Ovary (tissue), 9 donors: Measurements from ENCODE around the gene PDE4D. TPM values are rescaled to one million over a fixed set of nuclear protein-coding genes. Genes with fewer than 3 reads are reported as not detected.

Experiments
- DNase-seq, 5 donors: peaks; one replicate each; pipeline ENCODE4 v3.0.0-alpha.2; 2019 to 2020
- H3K27ac ChIP-seq, 2 donors: fragments of 200-600 bp; one replicate each; pipeline versions ENCODE4 v1.5.1 to v1.8.0; 2019 to 2022
- H3K27me3 ChIP-seq: fragments of 200-600 bp; one replicate; pipeline ENCODE4 v1.8.0; 2022
- H3K36me3 ChIP-seq: fragments of 200-600 bp; sonication (generic); one replicate; pipeline ENCODE4 v1.5.1; 2019
- H3K4me1 ChIP-seq: one replicate; pipeline ENCODE4 v1.8.1; 2013; ENCODE audit warnings: mild to moderate bottlenecking, moderate library complexity; ENCODE audit not compliant: insufficient read depth
- H3K4me3 ChIP-seq: fragments of 200-600 bp; sonication (generic); one replicate; pipeline ENCODE4 v1.5.1; 2017
- H3K9me3 ChIP-seq, 2 donors: fragments of 200-600 bp in 1 of 2; sonication (generic) in 1 of 2; one replicate each; pipeline versions ENCODE4 v1.5.1 to v1.8.1; 2013 to 2019; ENCODE audit warnings: mild to moderate bottlenecking in 1 of 2, moderate library complexity in 1 of 2
- EP300 ChIP-seq: sonication (generic); formaldehyde crosslinking; IDR thresholded peaks from one replicate; pipeline ENCODE4 v1.6.1; 2017; ENCODE audit warnings: antibody characterized with exemption
- POLR2A ChIP-seq: fragments of 450-650 bp; IDR thresholded peaks from one replicate; pipeline ENCODE4 v1.6.1; 2017; ENCODE audit warnings: antibody characterized with exemption, mild to moderate bottlenecking, moderate library complexity
- WGBS, 3 donors: extraction: QIAGEN DNeasy Blood & Tissue Kit in 1 of 3; methylation state at CpG; one replicate each; pipeline versions ENCODE4 v1.1.5 to v1.1.7; 2013 to 2017; 5-methylcytosine and 5-hydroxymethylcytosine counted together
- intact Hi-C, 4 donors: fragments of 100-400 bp; cut with DNase I; formaldehyde crosslinking; loops; one replicate each; pipeline versions ENCODE4 v1.11.0 to v1.15.1; 2022 to 2023
- polyA plus RNA-seq, 2 donors: library from polyadenylated mRNA; stranded (reverse); fragments of 200-250 nt in 1 of 2; fragments of 350-450 nt in 1 of 2; fragmentation: Illumina TruSeq in 1 of 2; extraction: RNeasy Lipid Tissue Mini Kit (QIAGEN cat#74804) in 1 of 2; gene quantifications; one replicate each; pipeline ENCODE4 v1.2.3, GENCODE V29; 2013 to 2014
- total RNA-seq, 7 donors: library from RNA; depleted of rRNA in 2 of 7; stranded (reverse); fragments of >200 nt in 2 of 7; fragmentation: NEBNext Ultra II Directional in 3 of 7; extraction: Animal tissue kit (Norgen Biotek cat#: 25700) in 3 of 7; gene quantifications; one replicate each; pipeline versions ENCODE4 v1.1.0 to v1.2.4, GENCODE V29; 2016 to 2023
- TF ChIP-seq, protein P1 (sequence below), 3 donors: fragments of 450-650 bp in 2 of 3; fragments of 200-600 bp in 1 of 3; IDR thresholded peaks; one replicate each; pipeline versions ENCODE4 v1.5.1 to v1.8.0; 2016 to 2022; ENCODE audit warnings: antibody characterized with exemption in 3 of 3, mild to moderate bottlenecking in 1 of 3
- donor health status: DM: no; HTN: no; CAD: no; lungs with moderate emphysema.
- donor health status: DM: no; HTN: no; CAD: no.
- donor health status: Bipolar disorder and iron deficiency.
- donor health status: DM: yes; HTN: yes; CAD: no.
- donor health status: DM: no; HTN: no; CAD: no.
- donor health status: DM: yes; HTN: yes; CAD: no.

PDE4D gene
- total and polyA plus RNA-seq, 9 donors, result 1.3 to 67.6 (median 8.4) TPM

- intact Hi-C loops, result no loop called here
- DNase-seq, result no peak
- 36 to 51% (median 40%) methylated on average over 1 of the region's 1 CpG for WGBS, 3 donors
Observed at GRCh38 chr5:59842999-59843398, 50.5 kb downstream of the PDE4D start.

GRCh38 chr5:59840200-59840601 is 53.3 kb downstream of the PDE4D start:
- Histone ChIP-seq H3K27ac (no peak overlapping the region), H3K36me3 (no peaks in the 10 kb centered on the region), H3K27me3 (no peaks in the 10 kb centered on the region), H3K4me1 (no peaks in the 10 kb centered on the region), H3K9me3 (no peaks in the 10 kb centered on the region), H3K4me3 (no peak overlapping the region)
- intact Hi-C loops, result no loop called here
- DNase-seq, result no peak
- no peak for TF ChIP-seq EP300
- TF ChIP-seq, protein P1, sequence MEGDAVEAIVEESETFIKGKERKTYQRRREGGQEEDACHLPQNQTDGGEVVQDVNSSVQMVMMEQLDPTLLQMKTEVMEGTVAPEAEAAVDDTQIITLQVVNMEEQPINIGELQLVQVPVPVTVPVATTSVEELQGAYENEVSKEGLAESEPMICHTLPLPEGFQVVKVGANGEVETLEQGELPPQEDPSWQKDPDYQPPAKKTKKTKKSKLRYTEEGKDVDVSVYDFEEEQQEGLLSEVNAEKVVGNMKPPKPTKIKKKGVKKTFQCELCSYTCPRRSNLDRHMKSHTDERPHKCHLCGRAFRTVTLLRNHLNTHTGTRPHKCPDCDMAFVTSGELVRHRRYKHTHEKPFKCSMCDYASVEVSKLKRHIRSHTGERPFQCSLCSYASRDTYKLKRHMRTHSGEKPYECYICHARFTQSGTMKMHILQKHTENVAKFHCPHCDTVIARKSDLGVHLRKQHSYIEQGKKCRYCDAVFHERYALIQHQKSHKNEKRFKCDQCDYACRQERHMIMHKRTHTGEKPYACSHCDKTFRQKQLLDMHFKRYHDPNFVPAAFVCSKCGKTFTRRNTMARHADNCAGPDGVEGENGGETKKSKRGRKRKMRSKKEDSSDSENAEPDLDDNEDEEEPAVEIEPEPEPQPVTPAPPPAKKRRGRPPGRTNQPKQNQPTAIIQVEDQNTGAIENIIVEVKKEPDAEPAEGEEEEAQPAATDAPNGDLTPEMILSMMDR (IDR thresholded peaks at IDR 0.05), result no peak
- no peak for TF ChIP-seq POLR2A
- 54 to 71% (median 66%) methylated on average over 3 of the region's 3 CpGs for WGBS, 3 donors

More at GRCh38 chr5:59842999-59843398, 50.5 kb downstream of the PDE4D start:
- Histone ChIP-seq H3K27ac (no peak overlapping the region), H3K9me3 (no peaks in the 10 kb centered on the region), H3K36me3 (no peaks in the 10 kb centered on the region), H3K4me3 (no peak overlapping the region), H3K4me1 (no peaks in the 10 kb centered on the region), H3K27me3 (no peaks in the 10 kb centered on the region)
- TF ChIP-seq POLR2A (no peak), EP300 (no peak)
- TF ChIP-seq, protein P1 (IDR thresholded peaks at IDR 0.05), result no peak

DNA sequence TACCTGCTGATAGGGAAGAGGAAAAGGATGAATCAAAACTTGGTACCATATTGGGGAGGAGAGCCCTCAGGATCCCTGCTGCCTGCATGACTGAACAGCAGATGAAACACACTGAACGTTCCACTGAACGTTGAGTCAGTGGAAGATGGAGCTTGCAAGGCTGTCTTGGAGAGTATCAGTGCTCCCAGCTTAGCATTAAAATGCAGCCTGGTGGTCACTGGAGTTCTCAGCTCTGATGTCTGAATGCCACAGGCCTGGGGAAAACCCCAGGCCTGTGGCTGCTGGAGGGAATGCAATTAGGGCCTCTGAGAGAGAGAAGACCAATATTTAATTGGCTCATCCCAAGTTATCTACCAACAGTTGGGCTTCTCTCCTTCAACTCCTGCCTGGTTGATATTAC is 54.5 kb downstream of the PDE4D start:
- 77 to 90% (median 88%) methylated on average over 2 of the region's 2 CpGs for WGBS, 3 donors

DNA sequence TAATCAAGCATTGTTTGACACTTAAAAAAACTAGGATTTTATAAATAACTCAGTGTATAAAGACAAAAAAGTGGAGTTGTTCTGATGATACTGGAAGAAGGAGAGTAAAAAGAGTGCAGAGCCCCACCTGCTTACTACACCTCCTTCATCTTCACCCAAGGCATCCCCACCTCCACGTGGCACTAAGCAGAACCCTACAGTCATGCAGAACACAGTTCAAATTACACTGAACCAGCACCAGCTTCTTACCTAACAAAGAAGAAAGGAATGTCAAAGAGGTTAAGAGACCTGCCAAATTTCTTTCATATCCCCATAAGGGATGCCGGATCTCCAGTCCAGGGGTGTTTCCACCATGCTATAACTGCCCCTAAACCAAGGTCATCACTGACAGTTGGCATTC is 55.5 kb downstream of the PDE4D start:
- no peaks in the 10 kb centered on the region for H3K27me3 ChIP-seq
- H3K27ac ChIP-seq, result no peak overlapping the region
- H3K4me1 ChIP-seq, result no peaks in the 10 kb centered on the region
- no peak for DNase-seq
- TF ChIP-seq EP300, result no peak
- TF ChIP-seq, protein P1 (IDR thresholded peaks at IDR 0.05), result no peak
- H3K9me3 ChIP-seq, result no peaks in the 10 kb centered on the region
- intact Hi-C loops, result no loop called here
- 54 to 67% (median 63%) methylated on average over 2 of the region's 2 CpGs for WGBS, 3 donors
- H3K4me3 ChIP-seq, result no peak overlapping the region
- no peaks in the 10 kb centered on the region for H3K36me3 ChIP-seq

More for the DNA sequence above, 54.5 kb downstream of the PDE4D start:
- H3K4me3 ChIP-seq, result no peak overlapping the region
- DNase-seq, result no peak
- no peak overlapping the region for H3K27ac ChIP-seq
- no peaks in the 10 kb centered on the region for H3K36me3 ChIP-seq
- intact Hi-C loops, result no loop called here
- H3K27me3 ChIP-seq, result no peaks in the 10 kb centered on the region
- H3K9me3 ChIP-seq, result no peaks in the 10 kb centered on the region
- no peaks in the 10 kb centered on the region for H3K4me1 ChIP-seq
- TF ChIP-seq, protein P1 (IDR thresholded peaks at IDR 0.05), result no peak
- TF ChIP-seq POLR2A (no peak), EP300 (no peak)

- Histone ChIP-seq H3K27me3 (no peaks in the 10 kb centered on the region), H3K4me3 (no peak overlapping the region), H3K9me3 (no peaks in the 10 kb centered on the region), H3K36me3 (no peaks in the 10 kb centered on the region), H3K4me1 (no peaks in the 10 kb centered on the region), H3K27ac (no peak overlapping the region)
- 84 to 95% (median 93%) methylated on average over 1 of the region's 1 CpG for WGBS, 3 donors
- no peak for DNase-seq
- TF ChIP-seq, protein P1 (IDR thresholded peaks at IDR 0.05), result no peak
- no peak for TF ChIP-seq POLR2A
- TF ChIP-seq EP300, result no peak
- intact Hi-C loops, result no loop called here
Observed at GRCh38 chr5:59837071-59837470, 56.5 kb downstream of the PDE4D start.
